A549 (cell line): ENCODE data around the gene GFY.

Experiments used
- BHLHE40 ChIP-seq: IDR thresholded peaks from 2 replicates; pipeline ENCODE4 v1.6.1; 2012; ENCODE audit warnings: low read depth, low read length, inconsistent platforms
- CTCF ChIP-seq: fragments of >200 bp; sonication (Bioruptor Twin); formaldehyde crosslinking; IDR thresholded peaks from 3 replicates; pipeline ENCODE4 v1.5.1; 2016
- POLR2A ChIP-seq: IDR thresholded peaks from 2 replicates; pipeline ENCODE4 v1.6.1; 2012; ENCODE audit warnings: mild to moderate bottlenecking, low read length
- RAD21 ChIP-seq, 2 experiments: fragments of >200 bp in 1 of 2; sonication (Bioruptor Twin) in 1 of 2; formaldehyde crosslinking in 1 of 2; IDR thresholded peaks in 1 of 2; conservative IDR thresholded peaks in 1 of 2; 2 replicates in 1 of 2; 3 replicates in 1 of 2; pipeline ENCODE4 v1.6.1; 2012 to 2018; ENCODE audit warnings: inconsistent platforms in 1 of 2
- SREBF2 ChIP-seq: fragments of 450-650 bp; IDR thresholded peaks from 2 replicates; pipeline ENCODE4 v1.6.1; 2014; ENCODE audit warnings: mild to moderate bottlenecking, moderate library complexity
- TF ChIP-seq, protein P1 (sequence below): IDR thresholded peaks from 2 replicates; pipeline ENCODE4 v1.6.1; 2012

GRCh38 chr19:49432141-49433073 lies 7.2 kb downstream of the GFY start:
- TF ChIP-seq SREBF2 (no peak), POLR2A (no peak), CTCF (no peak), RAD21 (conservative IDR thresholded peaks at IDR 0.05 in 1 of 2, IDR thresholded peaks at IDR 0.05 in 1 of 2) (no peak), BHLHE40 (no peak)
- TF ChIP-seq, protein P1, sequence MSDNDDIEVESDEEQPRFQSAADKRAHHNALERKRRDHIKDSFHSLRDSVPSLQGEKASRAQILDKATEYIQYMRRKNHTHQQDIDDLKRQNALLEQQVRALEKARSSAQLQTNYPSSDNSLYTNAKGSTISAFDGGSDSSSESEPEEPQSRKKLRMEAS: no peak
